ENCODE measurements around the gene CDC42EP1.

DNA sequence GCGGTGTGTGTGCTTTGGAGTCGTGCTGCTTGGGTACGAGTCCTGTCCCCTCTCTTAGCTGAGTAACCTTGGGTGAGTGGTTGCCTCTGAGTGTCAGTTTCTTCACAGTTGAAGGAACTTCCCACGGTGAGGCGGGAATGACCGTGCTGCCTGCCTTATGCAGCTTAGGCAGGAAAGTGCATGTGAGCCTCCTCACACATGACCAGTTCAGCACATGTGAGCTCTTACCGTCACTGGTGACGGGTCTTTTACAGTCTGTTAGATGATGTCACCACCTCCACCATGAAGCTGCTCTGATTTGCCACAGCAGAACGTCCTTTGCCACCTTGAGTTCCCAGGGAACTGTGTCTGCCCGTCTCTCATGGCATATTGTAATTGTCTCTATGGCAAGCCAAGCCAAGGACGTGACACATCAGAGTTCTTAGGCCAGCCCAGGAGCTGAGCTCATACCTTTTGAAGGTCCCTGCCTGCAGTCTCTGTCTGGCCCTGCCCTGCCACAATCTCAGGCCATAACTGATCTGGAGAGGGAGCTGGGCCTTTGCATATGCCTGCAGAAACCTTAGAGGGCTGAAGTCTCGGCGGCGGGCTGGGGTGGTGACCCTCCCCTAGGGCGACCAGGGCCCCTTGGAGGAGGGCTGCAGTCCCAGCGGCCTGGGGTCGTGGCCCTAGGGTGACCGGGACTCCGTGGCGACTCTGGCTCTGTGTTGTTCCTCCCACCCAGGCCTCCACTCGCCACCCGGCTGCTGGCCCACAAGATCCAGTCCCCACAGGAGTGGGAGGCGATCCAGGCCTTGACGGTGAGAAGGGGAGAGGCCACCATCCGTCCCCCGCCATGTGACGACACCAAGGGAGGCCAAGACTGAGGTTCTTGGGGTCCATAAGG, 56.2 kb downstream of the CDC42EP1 start:
- TF ChIP-seq EZH2 (IDR thresholded peaks at IDR 0.05; ENCODE audit: insufficient read depth, poor library complexity, severe bottlenecking) (no peak), EZH2phosphoT487 (IDR thresholded peaks at IDR 0.05; ENCODE audit: insufficient read depth, low read depth) (no peak)

All from GM23248 (cell line).